HEK293 (cell line): ENCODE measurements around the gene COL6A5.
A peak's percentile ranks its signal among the peaks of the same experiment; 100 is the strongest.

ENCODE experiments used
- CTCF ChIA-PET: fragments of 350-600 bp; formaldehyde crosslinking; extraction: SDS; loops from one replicate; lab custom pipeline; 2021; ENCODE audit warnings: antibody characterized with exemption; lab: Yijun Ruan, JAX
- POLR2A ChIA-PET: fragments of 300-600 bp; formaldehyde crosslinking; extraction: SDS; loops from one replicate; lab custom pipeline; 2020; ENCODE audit warnings: antibody characterized with exemption, inconsistent platforms; lab: Yijun Ruan, JAX
- H3K27ac ChIP-seq: fragments of 200-500 bp; sonication (Bioruptor generic); 2 replicates; pipeline ENCODE4 v1.5.1; 2014; ENCODE audit warnings: low read depth, low read length, control low read depth, inconsistent platforms; ENCODE audit errors: extremely low read depth
- H3K36me3 ChIP-seq, 2 experiments: fragments of 200-500 bp in 1 of 2; sonication (Bioruptor generic) in 1 of 2; 1 replicate in 1 of 2; 2 replicates in 1 of 2; pipeline ENCODE4 v1.5.1; 2014 to 2017; ENCODE audit warnings: inconsistent platforms in 2 of 2, low read length in 2 of 2; ENCODE audit not compliant: control insufficient read depth in 2 of 2, insufficient read depth in 1 of 2
- H3K4me1 ChIP-seq: fragments of 200-500 bp; sonication (Bioruptor generic); 2 replicates; pipeline ENCODE4 v1.5.1; 2014; ENCODE audit warnings: mild to moderate bottlenecking, low read length, inconsistent platforms; ENCODE audit not compliant: control insufficient read depth, insufficient read depth
- H3K4me3 ChIP-seq: 2 replicates; pipeline ENCODE4 v1.5.1; 2011; ENCODE audit warnings: low read depth, mild to moderate bottlenecking, control low read depth, low read length, moderate library complexity
- H3K9me3 ChIP-seq: fragments of 200-500 bp; sonication (Bioruptor generic); 2 replicates; pipeline ENCODE4 v1.5.1; 2014; ENCODE audit warnings: low read depth, low read length, inconsistent platforms; ENCODE audit not compliant: control insufficient read depth, insufficient read depth
- EGR2 ChIP-seq: fragments of 450-650 bp; formaldehyde crosslinking; IDR thresholded peaks from 2 replicates; pipeline ENCODE4 v1.5.1; 2016; ENCODE audit warnings: low read depth, missing biosample characterization, missing genetic modification characterization
- GLIS1 ChIP-seq: fragments of 450-650 bp; formaldehyde crosslinking; IDR thresholded peaks from 2 replicates; pipeline ENCODE4 v1.5.1; 2016; ENCODE audit warnings: missing biosample characterization, missing genetic modification characterization
- HOXC10 ChIP-seq: sonication (generic); formaldehyde crosslinking; IDR thresholded peaks from 2 replicates; pipeline ENCODE4 v1.8.1; 2023; ENCODE audit warnings: mild to moderate bottlenecking, missing genetic modification reagents
- IKZF3 ChIP-seq: fragments of 450-650 bp; IDR thresholded peaks from 2 replicates; pipeline ENCODE4 v1.5.0; 2018; ENCODE audit warnings: missing biosample characterization, mild to moderate bottlenecking, missing genetic modification characterization, moderate library complexity
- KLF7 ChIP-seq: fragments of 450-650 bp; formaldehyde crosslinking; IDR thresholded peaks from 2 replicates; pipeline ENCODE4 v1.5.1; 2016; ENCODE audit warnings: missing biosample characterization, missing genetic modification characterization, borderline replicate concordance
- SCRT1 ChIP-seq: fragments of 450-650 bp; formaldehyde crosslinking; IDR thresholded peaks from 2 replicates; pipeline ENCODE4 v1.5.1; 2016; ENCODE audit warnings: missing biosample characterization, missing genetic modification characterization, borderline replicate concordance
- SP7 ChIP-seq: fragments of 450-650 bp; formaldehyde crosslinking; IDR thresholded peaks from 2 replicates; pipeline ENCODE4 v1.5.1; 2016; ENCODE audit warnings: missing biosample characterization, missing genetic modification characterization
- ZNF146 ChIP-seq: fragments of 450-650 bp; formaldehyde crosslinking; IDR thresholded peaks from 2 replicates; pipeline ENCODE4 v1.5.1; 2016; ENCODE audit warnings: missing biosample characterization, missing genetic modification characterization
- ZNF169 ChIP-seq: fragments of 450-650 bp; formaldehyde crosslinking; IDR thresholded peaks from 2 replicates; pipeline ENCODE4 v1.5.1; 2016; ENCODE audit warnings: missing biosample characterization, missing genetic modification characterization
- ZNF211 ChIP-seq: fragments of 450-650 bp; formaldehyde crosslinking; IDR thresholded peaks from 2 replicates; pipeline ENCODE4 v1.5.1; 2016; ENCODE audit warnings: low read depth, missing biosample characterization, missing genetic modification characterization
- ZNF248 ChIP-seq: fragments of 450-650 bp; formaldehyde crosslinking; IDR thresholded peaks from 2 replicates; pipeline ENCODE4 v1.5.1; 2017; ENCODE audit warnings: missing biosample characterization, missing genetic modification characterization
- ZNF48 ChIP-seq: fragments of 450-650 bp; formaldehyde crosslinking; IDR thresholded peaks from 2 replicates; pipeline ENCODE4 v1.5.1; 2016; ENCODE audit warnings: missing biosample characterization, missing genetic modification characterization
- ZNF510 ChIP-seq: fragments of 450-650 bp; formaldehyde crosslinking; IDR thresholded peaks from 2 replicates; pipeline ENCODE4 v1.5.1; 2018; ENCODE audit warnings: mild to moderate bottlenecking, missing genetic modification characterization, missing biosample characterization; ENCODE audit not compliant: insufficient replicate concordance
- ZNF548 ChIP-seq: fragments of 450-650 bp; formaldehyde crosslinking; IDR thresholded peaks from 2 replicates; pipeline ENCODE4 v1.5.1; 2016; ENCODE audit warnings: missing biosample characterization, missing genetic modification characterization
- ZNF561 ChIP-seq: fragments of 450-650 bp; IDR thresholded peaks from 2 replicates; pipeline ENCODE4 v1.5.1; 2018; ENCODE audit warnings: missing biosample characterization, missing genetic modification characterization, borderline replicate concordance
- ZNF610 ChIP-seq: fragments of 450-650 bp; formaldehyde crosslinking; IDR thresholded peaks from 2 replicates; pipeline ENCODE4 v1.5.1; 2016; ENCODE audit warnings: missing biosample characterization, missing genetic modification characterization, borderline replicate concordance
- ZNF670 ChIP-seq: fragments of 450-650 bp; formaldehyde crosslinking; IDR thresholded peaks from 2 replicates; pipeline ENCODE4 v1.5.1; 2016; ENCODE audit warnings: missing biosample characterization, missing genetic modification characterization, low read depth
- TF ChIP-seq, protein P1 (sequence below): fragments of 450-650 bp; formaldehyde crosslinking; IDR thresholded peaks from 2 replicates; pipeline ENCODE4 v1.5.1; 2016; ENCODE audit warnings: missing biosample characterization, missing genetic modification characterization
- TF ChIP-seq, protein P2 (sequence below): fragments of 450-650 bp; formaldehyde crosslinking; IDR thresholded peaks from 2 replicates; pipeline ENCODE4 v1.5.1; 2016; ENCODE audit warnings: missing biosample characterization, missing genetic modification characterization
- TF ChIP-seq, protein P3 (sequence below): fragments of 450-650 bp; formaldehyde crosslinking; IDR thresholded peaks from 2 replicates; pipeline ENCODE4 v1.5.1; 2016; ENCODE audit warnings: missing biosample characterization, missing genetic modification characterization

COL6A5 gene

DNA sequence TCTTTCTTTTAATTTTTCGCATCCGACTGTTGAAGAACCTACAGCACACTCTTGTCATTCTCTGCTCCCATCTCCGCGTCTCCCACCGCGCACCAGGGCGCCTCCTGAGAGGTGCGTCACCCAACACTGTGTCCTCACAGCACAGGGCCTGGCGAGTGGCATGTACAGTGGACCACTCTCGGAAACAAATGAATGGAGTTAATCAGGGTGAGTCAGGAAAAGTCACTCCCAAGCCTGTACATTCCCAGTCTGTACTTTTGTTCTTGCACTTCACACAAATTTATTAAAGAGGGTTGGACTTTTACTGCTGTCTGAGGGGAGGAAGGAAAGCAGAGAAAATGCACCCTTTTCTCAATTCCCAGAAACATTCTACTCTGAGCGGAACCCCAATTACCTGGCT is 172.1 kb downstream of the COL6A5 start:
- no peak for TF ChIP-seq EGR2 (tag by site-specific recombination)
- TF ChIP-seq ZNF146 (tag by site-specific recombination): no peak
- no peak for TF ChIP-seq ZNF670 (tag by site-specific recombination)
- TF ChIP-seq ZNF610 (tag by site-specific recombination): no peak
- TF ChIP-seq, protein P1, sequence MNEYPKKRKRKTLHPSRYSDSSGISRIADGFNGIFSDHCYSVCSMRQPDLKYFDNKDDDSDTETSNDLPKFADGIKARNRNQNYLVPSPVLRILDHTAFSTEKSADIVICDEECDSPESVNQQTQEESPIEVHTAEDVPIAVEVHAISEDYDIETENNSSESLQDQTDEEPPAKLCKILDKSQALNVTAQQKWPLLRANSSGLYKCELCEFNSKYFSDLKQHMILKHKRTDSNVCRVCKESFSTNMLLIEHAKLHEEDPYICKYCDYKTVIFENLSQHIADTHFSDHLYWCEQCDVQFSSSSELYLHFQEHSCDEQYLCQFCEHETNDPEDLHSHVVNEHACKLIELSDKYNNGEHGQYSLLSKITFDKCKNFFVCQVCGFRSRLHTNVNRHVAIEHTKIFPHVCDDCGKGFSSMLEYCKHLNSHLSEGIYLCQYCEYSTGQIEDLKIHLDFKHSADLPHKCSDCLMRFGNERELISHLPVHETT (tag by site-specific recombination): no peak
- TF ChIP-seq, protein P2, sequence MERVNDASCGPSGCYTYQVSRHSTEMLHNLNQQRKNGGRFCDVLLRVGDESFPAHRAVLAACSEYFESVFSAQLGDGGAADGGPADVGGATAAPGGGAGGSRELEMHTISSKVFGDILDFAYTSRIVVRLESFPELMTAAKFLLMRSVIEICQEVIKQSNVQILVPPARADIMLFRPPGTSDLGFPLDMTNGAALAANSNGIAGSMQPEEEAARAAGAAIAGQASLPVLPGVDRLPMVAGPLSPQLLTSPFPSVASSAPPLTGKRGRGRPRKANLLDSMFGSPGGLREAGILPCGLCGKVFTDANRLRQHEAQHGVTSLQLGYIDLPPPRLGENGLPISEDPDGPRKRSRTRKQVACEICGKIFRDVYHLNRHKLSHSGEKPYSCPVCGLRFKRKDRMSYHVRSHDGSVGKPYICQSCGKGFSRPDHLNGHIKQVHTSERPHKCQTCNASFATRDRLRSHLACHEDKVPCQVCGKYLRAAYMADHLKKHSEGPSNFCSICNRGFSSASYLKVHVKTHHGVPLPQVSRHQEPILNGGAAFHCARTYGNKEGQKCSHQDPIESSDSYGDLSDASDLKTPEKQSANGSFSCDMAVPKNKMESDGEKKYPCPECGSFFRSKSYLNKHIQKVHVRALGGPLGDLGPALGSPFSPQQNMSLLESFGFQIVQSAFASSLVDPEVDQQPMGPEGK (tag by site-specific recombination): no peak
- TF ChIP-seq KLF7 (tag by site-specific recombination): no peak
- TF ChIP-seq GLIS1 (tag by site-specific recombination): no peak
- TF ChIP-seq ZNF169: no peak
- no peak for TF ChIP-seq IKZF3
- no peak for TF ChIP-seq ZNF561 (tag by site-specific recombination)
- no peak for TF ChIP-seq SP7 (tag by site-specific recombination)
- Histone ChIP-seq H3K4me1 (no peaks in the 10 kb centered on the region), H3K9me3 (no peaks in the 10 kb centered on the region), H3K36me3 (no peaks in the 10 kb centered on the region), H3K4me3 (0 out of 2 replicates have a peak overlapping the region, but pooled peaks have one; percentile 34), H3K27ac (no peak overlapping the region)
- POLR2A ChIA-PET: no interaction called here
- CTCF ChIA-PET: no interaction called here

DNA sequence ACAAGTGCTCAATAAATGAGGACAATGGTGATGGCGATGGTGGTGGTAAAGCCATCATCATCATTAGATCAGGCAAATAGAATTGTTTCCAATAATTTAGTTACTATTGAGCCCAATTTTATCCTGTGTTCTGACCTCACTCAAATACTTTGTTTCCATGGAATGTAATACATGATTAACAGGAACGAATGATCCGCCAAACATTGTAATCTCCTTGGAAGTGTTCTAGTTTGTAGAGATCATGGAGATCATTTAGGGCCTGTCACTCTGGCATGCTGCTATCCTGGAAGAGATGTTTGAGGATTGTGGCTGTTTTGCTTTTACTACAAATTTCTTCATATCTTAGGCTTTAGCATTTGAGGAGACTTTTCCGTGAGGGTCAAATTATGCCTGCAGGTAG is 174.3 kb downstream of the COL6A5 start:
- H3K4me1 ChIP-seq: no peaks in the 10 kb centered on the region
- H3K4me3 ChIP-seq: no peak overlapping the region
- POLR2A ChIA-PET: no interaction called here
- no peak overlapping the region for H3K27ac ChIP-seq
- H3K9me3 ChIP-seq: no peaks in the 10 kb centered on the region
- no peaks in the 10 kb centered on the region for H3K36me3 ChIP-seq
- TF ChIP-seq ZNF510 (tag by site-specific recombination): no peak
- no peak for TF ChIP-seq ZNF211 (tag by site-specific recombination)
- no peak for TF ChIP-seq ZNF248 (tag by site-specific recombination)
- no peak for TF ChIP-seq HOXC10 (CRISPR knock-in tag)
- TF ChIP-seq ZNF548 (tag by site-specific recombination): no peak
- TF ChIP-seq IKZF3: no peak
- CTCF ChIA-PET: interaction anchor here (0.6 to 0.8 kb wide), 2 partner anchors 7 to 10 kb away, joined by 3 to 4 read pairs; no protein-coding TSS in a partner anchor

DNA sequence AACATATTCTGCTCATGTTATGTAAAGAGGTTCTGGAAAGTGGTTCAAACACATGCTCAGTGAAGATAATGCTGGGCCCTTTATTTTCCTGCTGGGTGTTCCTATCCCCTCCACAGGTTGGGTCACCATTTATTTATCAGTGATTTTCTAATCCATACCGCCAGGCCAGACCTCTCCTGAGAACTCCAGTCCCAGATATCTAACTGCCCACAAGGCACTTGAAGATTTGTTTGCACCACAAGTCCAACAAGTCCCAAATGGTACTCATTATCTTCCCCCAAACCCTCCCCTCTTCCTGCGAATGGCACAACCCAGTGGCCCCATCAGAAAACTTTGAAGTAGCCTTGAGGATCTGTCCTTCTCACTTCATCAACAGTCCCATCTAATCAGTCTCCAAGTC is 176.9 kb downstream of the COL6A5 start:
- Histone ChIP-seq H3K36me3 (no peaks in the 10 kb centered on the region), H3K9me3 (no peaks in the 10 kb centered on the region), H3K4me1 (no peaks in the 10 kb centered on the region), H3K27ac (no peak overlapping the region), H3K4me3 (no peak overlapping the region)
- TF ChIP-seq IKZF3 (no peak), SCRT1 (tag by site-specific recombination) (no peak), ZNF48 (tag by site-specific recombination) (no peak), SP7 (tag by site-specific recombination) (no peak)
- TF ChIP-seq, protein P3, sequence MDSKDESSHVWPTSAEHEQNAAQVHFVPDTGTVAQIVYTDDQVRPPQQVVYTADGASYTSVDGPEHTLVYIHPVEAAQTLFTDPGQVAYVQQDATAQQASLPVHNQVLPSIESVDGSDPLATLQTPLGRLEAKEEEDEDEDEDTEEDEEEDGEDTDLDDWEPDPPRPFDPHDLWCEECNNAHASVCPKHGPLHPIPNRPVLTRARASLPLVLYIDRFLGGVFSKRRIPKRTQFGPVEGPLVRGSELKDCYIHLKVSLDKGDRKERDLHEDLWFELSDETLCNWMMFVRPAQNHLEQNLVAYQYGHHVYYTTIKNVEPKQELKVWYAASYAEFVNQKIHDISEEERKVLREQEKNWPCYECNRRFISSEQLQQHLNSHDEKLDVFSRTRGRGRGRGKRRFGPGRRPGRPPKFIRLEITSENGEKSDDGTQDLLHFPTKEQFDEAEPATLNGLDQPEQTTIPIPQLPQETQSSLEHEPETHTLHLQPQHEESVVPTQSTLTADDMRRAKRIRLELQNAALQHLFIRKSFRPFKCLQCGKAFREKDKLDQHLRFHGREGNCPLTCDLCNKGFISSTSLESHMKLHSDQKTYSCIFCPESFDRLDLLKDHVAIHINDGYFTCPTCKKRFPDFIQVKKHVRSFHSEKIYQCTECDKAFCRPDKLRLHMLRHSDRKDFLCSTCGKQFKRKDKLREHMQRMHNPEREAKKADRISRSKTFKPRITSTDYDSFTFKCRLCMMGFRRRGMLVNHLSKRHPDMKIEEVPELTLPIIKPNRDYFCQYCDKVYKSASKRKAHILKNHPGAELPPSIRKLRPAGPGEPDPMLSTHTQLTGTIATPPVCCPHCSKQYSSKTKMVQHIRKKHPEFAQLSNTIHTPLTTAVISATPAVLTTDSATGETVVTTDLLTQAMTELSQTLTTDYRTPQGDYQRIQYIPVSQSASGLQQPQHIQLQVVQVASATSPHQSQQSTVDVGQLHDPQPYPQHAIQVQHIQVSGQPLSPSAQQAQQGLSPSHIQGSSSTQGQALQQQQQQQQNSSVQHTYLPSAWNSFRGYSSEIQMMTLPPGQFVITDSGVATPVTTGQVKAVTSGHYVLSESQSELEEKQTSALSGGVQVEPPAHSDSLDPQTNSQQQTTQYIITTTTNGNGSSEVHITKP (tag by site-specific recombination): 0 out of 2 replicates have a peak, but pooled peaks have one; percentile 18
- ChIA-PET POLR2A (no interaction called here), CTCF (no interaction called here)
